ENCODE measurements around the gene KCNMA1.

KCNMA1 gene

DNA sequence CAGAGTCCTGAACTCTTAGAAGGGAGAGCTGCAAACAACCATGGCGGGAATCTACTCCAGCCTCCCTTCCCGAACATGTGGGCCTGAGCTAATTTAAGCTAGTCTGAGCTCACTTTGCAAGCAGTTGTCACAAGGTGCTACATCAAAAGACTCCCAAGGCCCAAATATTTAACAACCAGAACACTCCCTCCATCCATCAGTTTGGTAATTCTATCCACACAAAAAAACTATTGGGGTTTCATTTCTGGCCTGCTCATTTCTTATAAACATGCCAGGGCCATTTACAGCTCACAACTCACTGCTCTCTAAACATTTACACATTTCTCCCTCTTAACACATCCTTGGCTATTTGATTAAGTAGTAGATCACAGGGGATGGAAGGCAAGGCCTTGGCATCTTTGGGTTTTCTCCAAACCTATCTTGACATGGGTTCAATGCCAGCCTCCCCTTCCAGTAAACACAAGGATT, 263.4 kb downstream of the KCNMA1 start:
- DNase-seq (ENCODE audit: low spot score), result no peak
- H3K9me3 Mint-ChIP-seq, result no peaks in the 10 kb centered on the region
- H3K27me3 Mint-ChIP-seq (ENCODE audit: low read depth), result peaks cover 3% of the 10 kb centered on the region
- H3K4me1 Mint-ChIP-seq (ENCODE audit: low read depth), result no peaks in the 10 kb centered on the region
- no peak overlapping the region for H3K4me3 Mint-ChIP-seq
- H3K27ac Mint-ChIP-seq, result no peak overlapping the region
- H3K36me3 Mint-ChIP-seq (ENCODE audit: low read depth), result no peaks in the 10 kb centered on the region

GRCh38 chr10:77371848-77372799, 265.5 kb downstream of the KCNMA1 start:
- Mint-ChIP-seq H3K27me3 (ENCODE audit: low read depth) (no peaks in the 10 kb centered on the region), H3K36me3 (ENCODE audit: low read depth) (no peaks in the 10 kb centered on the region), H3K27ac (no peak overlapping the region), H3K4me1 (ENCODE audit: low read depth) (no peaks in the 10 kb centered on the region), H3K4me3 (no peak overlapping the region), H3K9me3 (no peaks in the 10 kb centered on the region)
- DNase-seq (ENCODE audit: low spot score), result no peak

- H3K9me3 Mint-ChIP-seq, result no peaks in the 10 kb centered on the region
- no peak for DNase-seq (ENCODE audit: low spot score)
- H3K4me1 Mint-ChIP-seq (ENCODE audit: low read depth), result no peaks in the 10 kb centered on the region
- H3K27ac Mint-ChIP-seq, result no peak overlapping the region
- H3K27me3 Mint-ChIP-seq (ENCODE audit: low read depth), result no peaks in the 10 kb centered on the region
- H3K36me3 Mint-ChIP-seq (ENCODE audit: low read depth), result no peaks in the 10 kb centered on the region
- no peak overlapping the region for H3K4me3 Mint-ChIP-seq
These were observed 266.2 kb downstream of the KCNMA1 start for GRCh38 chr10:77371421-77371820.

GRCh38 chr10:77368006-77368405, 269.6 kb downstream of the KCNMA1 start:
- no peak for DNase-seq (ENCODE audit: low spot score)
- Mint-ChIP-seq H3K9me3 (no peaks in the 10 kb centered on the region), H3K4me3 (no peak overlapping the region), H3K4me1 (ENCODE audit: low read depth) (no peaks in the 10 kb centered on the region), H3K27ac (no peak overlapping the region), H3K36me3 (ENCODE audit: low read depth) (no peaks in the 10 kb centered on the region), H3K27me3 (ENCODE audit: low read depth) (no peaks in the 10 kb centered on the region)

DNA sequence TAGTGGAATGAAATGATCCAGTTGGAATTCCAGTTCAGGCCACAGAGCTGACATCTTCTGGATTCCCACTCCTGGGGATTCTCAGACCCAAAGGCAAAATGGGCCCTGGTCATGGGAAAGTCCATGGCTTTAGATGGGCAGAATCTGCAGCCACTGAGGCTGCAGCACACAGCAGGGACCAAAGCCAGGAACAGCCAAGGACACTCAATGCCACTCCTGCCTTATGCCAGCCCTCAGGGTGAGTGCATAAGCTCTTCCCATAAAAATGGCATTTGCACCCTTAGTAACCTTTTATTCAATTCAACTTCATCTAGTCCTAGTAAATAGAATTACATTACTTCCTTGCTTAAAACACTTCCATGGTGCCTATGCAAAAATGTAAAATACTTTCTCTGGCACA, 274.4 kb downstream of the KCNMA1 start:
- no peaks in the 10 kb centered on the region for H3K27me3 Mint-ChIP-seq (ENCODE audit: low read depth)
- H3K27ac Mint-ChIP-seq, result no peak overlapping the region
- no peaks in the 10 kb centered on the region for H3K9me3 Mint-ChIP-seq
- H3K4me1 Mint-ChIP-seq (ENCODE audit: low read depth), result no peaks in the 10 kb centered on the region
- H3K4me3 Mint-ChIP-seq, result no peak overlapping the region
- DNase-seq (ENCODE audit: low spot score), result no peak
- no peaks in the 10 kb centered on the region for H3K36me3 Mint-ChIP-seq (ENCODE audit: low read depth)

GRCh38 chr10:77361831-77362230, 275.8 kb downstream of the KCNMA1 start:
- Mint-ChIP-seq H3K4me1 (ENCODE audit: low read depth) (no peaks in the 10 kb centered on the region), H3K4me3 (no peak overlapping the region)

DNA sequence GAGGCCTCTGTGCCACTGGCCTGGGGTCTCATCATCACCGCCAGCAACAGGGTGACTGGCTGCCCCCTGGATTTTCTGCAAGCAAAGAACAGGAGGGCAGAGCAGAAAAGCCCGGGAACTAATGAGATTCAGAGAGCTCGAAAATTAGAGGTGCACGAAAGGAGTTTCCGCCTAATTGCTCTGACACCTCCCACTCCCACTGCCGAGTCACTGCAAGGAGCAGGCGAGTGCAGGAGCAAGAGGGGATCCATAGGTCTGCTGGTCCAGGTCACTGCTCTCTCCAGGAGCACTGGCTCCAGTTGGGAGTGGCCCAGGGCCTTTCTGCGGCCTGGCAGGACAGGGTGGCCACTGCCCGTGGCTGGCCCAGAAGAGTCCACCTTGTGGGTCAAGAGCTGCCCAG, 276.2 kb downstream of the KCNMA1 start:
- H3K4me1 Mint-ChIP-seq (ENCODE audit: low read depth), result no peaks in the 10 kb centered on the region
- H3K9me3 Mint-ChIP-seq, result no peaks in the 10 kb centered on the region
- no peak overlapping the region for H3K27ac Mint-ChIP-seq
- H3K27me3 Mint-ChIP-seq (ENCODE audit: low read depth), result no peaks in the 10 kb centered on the region
- H3K4me3 Mint-ChIP-seq, result no peak overlapping the region
- DNase-seq (ENCODE audit: low spot score), result no peak
- H3K36me3 Mint-ChIP-seq (ENCODE audit: low read depth), result no peaks in the 10 kb centered on the region

More at GRCh38 chr10:77361831-77362230, 275.8 kb downstream of the KCNMA1 start:
- Mint-ChIP-seq H3K27ac (no peak overlapping the region), H3K36me3 (ENCODE audit: low read depth) (no peaks in the 10 kb centered on the region), H3K27me3 (ENCODE audit: low read depth) (no peaks in the 10 kb centered on the region), H3K9me3 (no peaks in the 10 kb centered on the region)
- DNase-seq (ENCODE audit: low spot score), result no peak

DNA sequence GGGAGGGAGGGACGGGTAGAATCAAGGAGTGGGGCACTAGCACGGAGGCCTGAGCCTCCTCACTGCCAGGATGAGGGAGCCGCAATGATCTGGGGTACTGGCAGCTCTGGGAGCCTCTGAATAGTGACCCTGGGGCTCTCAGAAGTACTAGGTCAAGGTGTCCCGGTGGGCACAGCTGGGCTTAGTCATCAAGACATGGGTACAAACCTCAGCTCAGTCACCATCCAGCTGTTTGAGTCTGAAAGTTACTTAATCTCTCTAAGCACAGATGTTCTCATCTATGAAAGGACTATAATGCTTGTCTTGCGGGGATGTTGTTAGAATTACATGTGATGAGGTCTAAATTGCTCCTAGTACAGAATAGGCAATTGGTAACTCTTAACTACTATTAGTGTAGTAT, 276.8 kb downstream of the KCNMA1 start:
- no peak for DNase-seq (ENCODE audit: low spot score)
- no peak overlapping the region for H3K4me3 Mint-ChIP-seq
- H3K36me3 Mint-ChIP-seq (ENCODE audit: low read depth), result no peaks in the 10 kb centered on the region
- H3K9me3 Mint-ChIP-seq, result no peaks in the 10 kb centered on the region
- no peaks in the 10 kb centered on the region for H3K27me3 Mint-ChIP-seq (ENCODE audit: low read depth)
- no peaks in the 10 kb centered on the region for H3K4me1 Mint-ChIP-seq (ENCODE audit: low read depth)
- no peak overlapping the region for H3K27ac Mint-ChIP-seq

GRCh38 chr10:77359950-77360520, 277.6 kb downstream of the KCNMA1 start:
- no peaks in the 10 kb centered on the region for H3K9me3 Mint-ChIP-seq
- H3K27me3 Mint-ChIP-seq (ENCODE audit: low read depth), result no peaks in the 10 kb centered on the region
- H3K4me1 Mint-ChIP-seq (ENCODE audit: low read depth), result no peaks in the 10 kb centered on the region
- no peak overlapping the region for H3K4me3 Mint-ChIP-seq
- no peak for DNase-seq (ENCODE audit: low spot score)
- no peak overlapping the region for H3K27ac Mint-ChIP-seq
- no peaks in the 10 kb centered on the region for H3K36me3 Mint-ChIP-seq (ENCODE audit: low read depth)

DNA sequence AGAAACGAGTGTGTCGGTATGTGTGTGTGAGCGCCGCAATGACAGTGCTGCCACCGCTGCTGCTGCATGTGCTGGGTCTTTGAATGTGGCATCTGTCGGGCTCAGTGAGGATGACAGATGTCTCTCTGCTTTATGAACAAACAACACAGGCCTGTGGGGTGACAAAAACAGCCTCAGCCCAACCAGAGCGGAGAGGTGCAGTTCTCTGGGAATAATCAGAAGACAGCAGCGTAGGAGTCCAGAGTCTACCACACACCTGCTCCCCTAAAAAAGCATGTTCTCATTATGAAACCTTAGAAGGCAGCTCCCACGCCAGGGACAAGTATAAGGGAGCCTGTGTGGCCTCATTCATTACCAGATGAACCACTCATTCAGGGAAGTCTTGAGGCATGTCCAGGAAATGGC, 278.3 kb downstream of the KCNMA1 start:
- Mint-ChIP-seq H3K4me3 (no peak overlapping the region), H3K36me3 (ENCODE audit: low read depth) (no peaks in the 10 kb centered on the region), H3K27ac (no peak overlapping the region), H3K9me3 (no peaks in the 10 kb centered on the region), H3K4me1 (ENCODE audit: low read depth) (no peaks in the 10 kb centered on the region), H3K27me3 (ENCODE audit: low read depth) (no peaks in the 10 kb centered on the region)
- no peak for DNase-seq (ENCODE audit: low spot score)

DNA sequence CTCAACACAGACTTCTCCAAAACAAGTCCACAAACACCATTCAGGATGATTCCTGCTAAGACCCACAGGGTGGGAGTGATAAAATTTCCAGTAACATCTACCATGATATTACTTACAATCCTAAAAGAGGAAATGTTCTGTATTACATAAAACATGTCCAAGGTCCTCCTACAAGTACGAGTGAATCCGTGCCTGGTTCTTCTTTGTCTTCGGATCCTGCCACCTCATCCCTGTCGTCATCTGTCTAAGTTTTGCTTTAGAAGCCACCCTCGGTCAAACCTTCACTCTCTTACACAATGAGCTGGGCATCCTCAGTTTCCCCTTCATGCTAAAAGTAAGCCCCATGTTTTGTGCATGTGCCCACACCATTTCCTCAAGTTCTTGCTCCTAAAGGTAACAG, 279.0 kb downstream of the KCNMA1 start:
- Mint-ChIP-seq H3K4me1 (ENCODE audit: low read depth) (no peaks in the 10 kb centered on the region), H3K9me3 (no peaks in the 10 kb centered on the region), H3K27ac (no peak overlapping the region), H3K4me3 (no peak overlapping the region), H3K27me3 (ENCODE audit: low read depth) (no peaks in the 10 kb centered on the region), H3K36me3 (ENCODE audit: low read depth) (no peaks in the 10 kb centered on the region)
- no peak for DNase-seq (ENCODE audit: low spot score)

DNA sequence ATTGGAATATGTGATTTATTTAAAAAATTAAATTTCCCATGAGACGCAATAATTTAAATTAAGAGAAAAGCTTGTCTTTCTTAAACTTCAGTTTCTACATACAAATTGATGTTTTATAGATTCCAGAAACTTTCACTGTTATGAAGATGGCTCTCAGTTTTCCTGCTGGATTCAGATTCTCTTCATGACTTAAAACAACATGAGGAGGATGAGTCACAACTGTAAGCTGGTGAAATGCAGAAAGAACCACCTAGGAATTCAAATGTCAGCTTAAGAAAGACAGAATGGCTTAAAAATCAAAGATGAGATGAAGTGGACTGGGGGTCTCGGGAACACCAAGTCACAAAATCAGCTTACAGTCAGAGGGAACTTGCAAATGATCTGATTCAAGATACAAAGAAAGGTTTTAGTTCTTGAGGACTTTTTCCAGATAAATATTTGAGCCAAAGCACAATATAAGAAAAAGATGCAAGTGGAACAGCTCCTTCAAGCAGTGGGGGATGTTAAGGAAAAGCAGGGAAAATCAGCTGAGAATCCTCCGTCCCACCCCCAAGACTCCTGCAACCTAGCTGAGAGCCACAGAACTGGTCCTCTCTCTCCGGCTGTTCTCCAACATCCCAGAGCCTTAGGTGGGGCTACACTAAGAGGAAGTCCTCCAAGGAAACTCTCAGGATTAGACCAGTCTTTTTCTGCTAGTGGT, 279.8 kb downstream of the KCNMA1 start:
- no peaks in the 10 kb centered on the region for H3K36me3 Mint-ChIP-seq (ENCODE audit: low read depth)
- no peaks in the 10 kb centered on the region for H3K9me3 Mint-ChIP-seq
- no peaks in the 10 kb centered on the region for H3K4me1 Mint-ChIP-seq (ENCODE audit: low read depth)
- H3K4me3 Mint-ChIP-seq, result no peak overlapping the region
- no peak for DNase-seq (ENCODE audit: low spot score)
- no peak overlapping the region for H3K27ac Mint-ChIP-seq
- no peaks in the 10 kb centered on the region for H3K27me3 Mint-ChIP-seq (ENCODE audit: low read depth)

DNA sequence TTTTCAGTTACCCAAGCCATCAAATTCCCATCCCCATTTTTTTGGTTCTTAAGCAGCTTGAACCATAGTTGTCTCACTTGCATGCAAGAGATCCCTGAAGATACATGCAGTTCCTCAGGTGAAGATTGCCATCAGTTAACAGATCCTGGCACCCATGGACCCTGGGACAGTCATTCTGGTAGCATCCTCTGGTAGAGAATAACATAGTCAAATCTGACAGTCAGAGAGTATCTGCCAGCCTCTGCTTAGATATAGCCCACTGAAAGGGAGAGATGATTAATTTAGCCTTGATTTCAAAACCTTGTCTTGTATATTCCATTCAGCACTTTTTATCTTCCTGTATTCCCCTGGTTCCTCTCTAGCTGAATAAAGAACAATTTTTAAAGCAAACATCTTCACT, 280.4 kb downstream of the KCNMA1 start:
- DNase-seq (ENCODE audit: low spot score), result no peak
- Mint-ChIP-seq H3K36me3 (ENCODE audit: low read depth) (no peaks in the 10 kb centered on the region), H3K27ac (no peak overlapping the region), H3K27me3 (ENCODE audit: low read depth) (no peaks in the 10 kb centered on the region), H3K4me3 (no peak overlapping the region), H3K9me3 (no peaks in the 10 kb centered on the region), H3K4me1 (ENCODE audit: low read depth) (no peaks in the 10 kb centered on the region)

GRCh38 chr10:77355844-77356243, 281.8 kb downstream of the KCNMA1 start:
- no peak for DNase-seq (ENCODE audit: low spot score)
- Mint-ChIP-seq H3K9me3 (no peaks in the 10 kb centered on the region), H3K36me3 (ENCODE audit: low read depth) (no peaks in the 10 kb centered on the region), H3K27me3 (ENCODE audit: low read depth) (no peaks in the 10 kb centered on the region), H3K4me1 (ENCODE audit: low read depth) (no peaks in the 10 kb centered on the region), H3K4me3 (no peak overlapping the region), H3K27ac (no peak overlapping the region)

Data from T-helper 2 cell treated with Interferon-gamma antibody and Interleukin-4, amounts not matched to agents 5 μg/mL and 100 μg/mL, for 36 hours (primary cell).